Hematopoietic multipotent progenitor cell treated with erythropoietin and hydrocortisone succinate and interleukin-3 and kit ligand, for 8 days (in vitro differentiated cells): Measurements from ENCODE around the gene ZBTB7A.

Experiments used
- DNase-seq: peaks from one replicate; pipeline ENCODE4 v3.0.0-alpha.2; 2015

The ZBTB7A gene

DNA sequence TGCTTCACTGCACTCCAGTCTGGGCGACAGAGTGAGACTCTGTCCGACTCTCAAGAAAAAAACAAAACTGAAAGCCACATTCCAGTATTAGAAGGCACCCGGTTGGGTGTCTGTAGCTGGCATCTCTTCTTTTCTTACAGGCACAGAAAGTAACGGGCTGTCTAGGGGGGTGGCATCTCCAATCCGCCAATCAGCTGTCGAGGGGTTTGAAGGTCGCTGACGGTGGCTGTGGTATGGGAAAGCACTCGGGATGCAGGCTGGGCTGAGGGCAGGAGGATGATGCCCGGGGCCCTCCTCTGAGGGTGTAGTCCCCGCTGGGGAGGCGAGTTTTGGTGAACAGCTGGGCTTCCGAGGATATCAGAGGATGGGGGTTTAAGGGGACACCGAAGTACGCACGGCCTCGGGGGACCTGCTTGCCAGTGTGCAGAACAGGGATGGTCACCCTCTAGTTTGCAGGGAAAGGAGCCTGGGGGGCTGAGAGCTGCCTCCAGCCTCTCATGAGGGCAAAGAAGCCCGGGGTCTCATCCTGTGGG, 27.0 kb upstream of the ZBTB7A start:
- DNase-seq, result no peak

DNA sequence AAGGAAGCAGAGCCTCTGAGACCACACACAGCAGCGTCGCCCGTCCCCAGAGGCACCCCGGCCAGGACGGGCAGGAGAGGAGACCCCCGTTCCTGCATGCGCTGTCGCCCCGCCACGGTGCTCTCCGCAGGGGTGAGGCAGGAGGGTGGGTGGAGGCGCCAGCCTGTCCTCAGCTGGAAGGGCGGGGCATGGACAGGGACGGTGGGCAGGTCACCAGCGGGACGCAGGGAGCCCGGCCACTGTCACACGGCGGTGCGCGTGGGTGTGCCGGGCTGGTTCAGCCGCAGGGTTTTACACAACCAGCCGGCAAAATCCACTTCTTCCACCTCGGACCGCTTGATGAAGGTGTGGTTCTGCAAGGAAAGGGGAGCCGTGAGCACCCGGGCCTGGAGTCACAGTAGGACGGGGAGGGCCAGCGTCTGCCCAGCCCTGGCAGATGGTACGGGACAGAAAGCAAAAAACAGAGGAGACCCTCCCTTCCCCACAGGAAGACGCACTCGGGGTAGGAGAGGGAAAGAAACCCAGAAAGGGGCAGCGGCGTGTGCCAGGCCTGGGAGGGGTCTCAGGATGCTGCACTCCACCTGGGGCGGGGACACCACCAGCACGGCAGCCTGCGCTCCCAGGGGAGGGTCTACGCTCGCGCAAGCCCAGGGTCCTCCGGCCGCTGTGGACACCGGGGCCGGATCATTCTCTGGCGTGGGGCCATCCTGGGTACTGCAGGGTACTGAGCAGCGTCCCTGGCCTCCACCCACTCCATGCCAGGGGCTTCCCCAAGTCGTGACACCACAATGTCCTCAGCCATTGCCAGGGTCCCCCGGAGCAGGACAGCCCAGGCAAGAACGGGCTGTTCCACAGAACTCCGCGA, 23.9 kb upstream of the ZBTB7A start:
- no peak for DNase-seq

DNA sequence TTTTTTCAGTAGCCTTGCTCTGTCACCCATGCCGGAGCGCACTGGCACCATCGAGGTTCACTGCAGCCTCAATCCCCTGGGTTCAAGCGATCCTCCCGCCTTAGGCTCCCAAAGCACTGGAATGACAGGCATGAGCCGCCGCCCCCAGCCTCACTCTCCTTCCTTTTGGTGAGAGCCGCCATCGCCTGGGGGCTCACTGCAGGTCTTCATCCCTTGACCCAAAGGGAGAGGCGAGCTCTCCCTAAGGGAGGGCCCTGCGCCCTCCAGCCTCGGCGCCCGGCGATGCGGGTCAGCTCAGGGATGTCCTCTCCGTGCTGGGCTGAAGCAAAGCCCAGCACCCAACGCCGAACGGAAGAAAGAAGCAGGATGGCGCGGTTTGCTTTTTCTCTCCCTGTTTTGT, 23.2 kb upstream of the ZBTB7A start:
- no peak for DNase-seq

DNA sequence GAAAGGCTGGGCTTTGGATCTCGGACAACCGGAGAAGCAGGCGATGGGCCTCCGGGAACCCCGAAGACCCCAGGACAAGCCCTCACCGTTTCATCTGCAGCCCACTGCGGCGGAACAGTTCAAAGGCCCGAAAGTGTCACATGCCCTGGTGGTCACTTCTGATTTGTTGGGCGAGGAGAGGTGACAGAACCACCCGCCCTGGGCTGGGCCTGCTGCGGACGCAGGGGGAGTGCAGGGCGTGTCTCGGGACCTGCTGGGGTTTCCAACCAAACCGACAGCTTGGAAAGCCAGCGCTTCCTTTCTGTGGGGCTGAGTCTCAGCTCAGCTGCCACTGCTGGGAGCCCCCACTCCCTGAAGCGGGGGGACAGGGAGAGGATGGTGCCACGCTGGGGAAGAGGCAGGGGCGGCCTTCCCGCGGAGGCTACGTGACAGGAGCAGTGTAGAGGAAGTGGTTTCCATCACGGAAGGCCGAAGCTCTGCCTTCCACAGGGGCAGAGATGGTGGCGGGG, 22.8 kb upstream of the ZBTB7A start:
- DNase-seq, result peak; percentile 85

DNA sequence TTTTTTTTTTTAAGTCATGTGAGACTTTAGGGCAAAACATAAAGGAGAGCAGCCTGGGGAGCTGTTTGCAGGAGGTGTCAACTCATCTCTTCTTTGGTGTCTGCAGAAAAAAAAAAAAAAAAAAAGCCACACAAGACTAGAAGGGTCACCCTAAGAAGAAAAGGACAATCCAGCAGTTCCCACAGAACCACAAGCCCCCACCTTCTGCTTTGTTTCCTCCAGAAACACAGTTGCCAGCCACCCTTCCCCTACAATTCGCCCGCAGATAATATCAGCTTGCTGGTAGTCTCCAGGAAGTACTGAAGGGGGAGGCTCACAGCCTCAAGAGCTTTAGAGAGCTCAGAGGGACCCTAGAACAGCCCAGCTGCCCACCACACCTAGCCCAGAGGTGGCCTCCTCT, 22.3 kb upstream of the ZBTB7A start:
- DNase-seq, result peak; percentile 87

DNA sequence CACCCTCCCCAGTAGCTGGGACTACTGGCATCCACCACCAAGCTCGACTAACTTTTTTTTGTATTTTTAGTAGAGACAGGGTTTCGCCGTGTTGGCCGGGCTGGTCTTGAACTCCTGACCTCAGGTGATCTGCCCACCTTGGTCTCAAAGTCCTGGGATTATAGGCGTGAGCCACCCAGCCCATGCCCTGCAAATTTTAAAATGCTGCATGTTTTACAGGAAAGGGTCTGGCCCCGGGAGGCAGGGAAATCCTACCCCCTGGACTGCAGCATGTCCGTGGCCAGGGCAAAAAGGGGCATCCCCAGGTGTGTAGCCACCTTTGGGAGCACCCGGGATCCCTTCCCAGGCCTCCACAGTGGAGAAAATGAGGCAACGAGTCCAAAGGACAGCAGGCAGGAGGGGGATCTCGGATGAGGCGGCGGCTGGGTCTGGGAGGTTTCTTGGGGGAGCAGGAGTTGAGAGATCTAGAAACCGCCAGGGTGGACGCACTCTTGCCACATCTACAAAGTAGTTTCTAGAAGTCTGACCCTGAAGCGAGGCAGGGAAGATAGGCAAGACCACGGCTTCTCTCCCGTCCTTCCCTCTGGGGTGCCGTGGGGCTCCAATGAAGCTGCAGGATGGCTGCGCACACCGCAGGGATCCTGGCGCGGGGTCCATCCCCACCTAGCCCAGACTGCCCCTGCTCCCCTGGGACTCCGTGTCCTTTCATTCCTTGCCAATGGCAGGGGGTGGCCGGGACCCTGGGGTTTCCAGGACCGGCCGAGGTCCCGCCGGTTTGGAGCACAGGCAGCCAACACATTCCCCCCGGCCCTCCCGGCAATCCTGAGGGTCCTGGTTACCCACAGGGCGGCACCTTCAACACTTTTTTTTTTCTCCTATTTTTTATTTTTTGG, 21.3 kb upstream of the ZBTB7A start:
- no peak for DNase-seq

DNA sequence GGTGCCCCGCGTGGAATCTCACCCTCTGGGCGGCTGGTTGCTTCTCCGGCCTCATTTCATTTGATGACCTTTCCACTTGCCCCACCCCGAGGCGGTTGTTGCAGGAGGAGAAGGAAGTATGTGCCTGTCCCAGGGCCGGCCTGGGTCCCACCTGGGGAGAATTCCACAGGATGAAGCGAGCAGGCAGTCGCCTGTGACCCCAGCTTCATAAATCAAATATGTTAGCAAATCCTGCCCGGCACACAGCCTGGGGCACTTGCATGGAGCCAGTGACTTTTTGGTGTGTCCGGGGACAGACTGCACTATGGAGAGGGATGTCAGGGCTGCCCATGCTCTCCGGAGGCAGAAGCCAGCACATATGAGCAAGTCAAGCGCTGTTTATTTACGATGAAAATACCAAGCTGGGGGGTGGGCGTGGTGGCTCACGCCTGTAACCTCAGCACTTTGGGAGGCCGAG, 19.7 kb upstream of the ZBTB7A start:
- no peak for DNase-seq

DNA sequence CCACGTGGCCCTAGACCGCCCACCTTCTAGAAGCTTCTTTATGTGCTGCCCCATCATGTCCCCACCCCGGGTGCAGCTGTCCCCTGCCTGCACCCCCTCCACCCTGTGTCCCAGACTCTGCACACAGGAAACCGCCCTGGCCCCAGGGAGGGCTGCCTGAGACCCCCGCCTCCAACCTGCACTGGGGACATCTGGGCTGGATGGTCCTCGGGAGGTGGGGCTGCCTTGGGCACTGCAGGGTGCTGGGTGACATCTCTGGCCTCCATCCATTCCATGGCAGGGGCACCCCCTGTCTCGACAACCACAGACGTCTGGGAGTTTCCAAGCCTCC, 17.8 kb upstream of the ZBTB7A start:
- no peak for DNase-seq

DNA sequence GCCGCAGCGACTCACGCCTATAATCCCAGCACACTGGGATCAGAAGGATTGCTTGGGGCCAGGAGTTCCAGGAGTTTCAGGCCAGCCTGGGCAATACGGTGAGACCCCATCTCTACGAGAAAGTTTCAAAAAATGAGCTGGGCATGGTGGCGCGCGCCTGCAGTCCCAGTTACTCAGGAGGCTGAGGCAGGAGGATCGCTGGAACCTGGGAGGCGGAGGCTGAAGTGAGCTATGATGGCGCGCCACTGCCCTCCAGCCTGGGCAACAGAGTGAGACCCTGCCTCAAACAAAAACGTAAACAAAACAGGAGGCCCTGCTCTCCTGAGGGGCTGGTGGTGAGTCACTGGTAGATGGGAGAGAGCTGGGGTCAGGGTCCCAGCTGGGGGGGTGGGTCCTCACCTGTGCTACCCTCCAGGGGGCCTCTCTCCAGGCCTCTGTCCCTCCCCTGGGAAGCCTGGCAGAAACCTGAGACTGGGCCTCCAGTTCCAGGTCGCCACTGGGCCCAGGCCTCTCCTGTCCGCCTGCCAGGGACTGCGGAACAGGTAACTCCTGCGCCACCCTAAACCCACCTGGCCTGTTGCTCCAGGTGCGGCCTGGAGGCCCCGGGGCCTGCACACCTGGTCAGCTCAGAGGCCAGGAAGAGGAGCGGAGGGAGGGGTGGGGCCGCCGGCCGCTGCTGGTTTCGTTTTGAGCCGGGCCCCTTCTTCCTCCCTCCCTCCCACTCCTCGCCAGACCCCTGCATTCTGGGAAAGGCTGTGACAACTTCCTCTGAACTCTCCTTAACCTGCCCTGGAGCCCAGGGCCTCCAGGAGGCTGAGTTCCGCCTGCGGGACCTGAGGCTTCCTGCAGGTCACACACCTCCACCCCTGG, 17.2 kb upstream of the ZBTB7A start:
- no peak for DNase-seq

DNA sequence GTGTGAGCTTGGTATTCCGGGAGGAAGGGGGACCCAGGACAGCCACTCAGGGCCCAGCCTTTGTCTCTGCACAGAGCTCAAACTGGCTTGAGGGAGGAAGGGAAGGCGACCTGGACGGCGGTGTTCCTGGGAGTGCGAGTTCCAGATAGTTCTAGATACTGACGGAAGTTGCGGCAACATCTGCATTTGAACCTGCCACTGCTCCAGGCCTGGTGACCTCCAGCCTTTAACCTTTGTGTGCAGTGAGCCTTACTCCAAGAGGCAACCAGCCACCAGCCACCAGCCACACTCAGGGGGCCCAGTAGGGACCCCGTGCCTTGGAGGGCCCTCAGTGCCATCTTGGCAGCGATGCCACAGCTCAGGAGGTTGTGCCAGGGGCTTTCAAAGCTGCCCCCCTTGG, 15.5 kb upstream of the ZBTB7A start:
- no peak for DNase-seq

DNA sequence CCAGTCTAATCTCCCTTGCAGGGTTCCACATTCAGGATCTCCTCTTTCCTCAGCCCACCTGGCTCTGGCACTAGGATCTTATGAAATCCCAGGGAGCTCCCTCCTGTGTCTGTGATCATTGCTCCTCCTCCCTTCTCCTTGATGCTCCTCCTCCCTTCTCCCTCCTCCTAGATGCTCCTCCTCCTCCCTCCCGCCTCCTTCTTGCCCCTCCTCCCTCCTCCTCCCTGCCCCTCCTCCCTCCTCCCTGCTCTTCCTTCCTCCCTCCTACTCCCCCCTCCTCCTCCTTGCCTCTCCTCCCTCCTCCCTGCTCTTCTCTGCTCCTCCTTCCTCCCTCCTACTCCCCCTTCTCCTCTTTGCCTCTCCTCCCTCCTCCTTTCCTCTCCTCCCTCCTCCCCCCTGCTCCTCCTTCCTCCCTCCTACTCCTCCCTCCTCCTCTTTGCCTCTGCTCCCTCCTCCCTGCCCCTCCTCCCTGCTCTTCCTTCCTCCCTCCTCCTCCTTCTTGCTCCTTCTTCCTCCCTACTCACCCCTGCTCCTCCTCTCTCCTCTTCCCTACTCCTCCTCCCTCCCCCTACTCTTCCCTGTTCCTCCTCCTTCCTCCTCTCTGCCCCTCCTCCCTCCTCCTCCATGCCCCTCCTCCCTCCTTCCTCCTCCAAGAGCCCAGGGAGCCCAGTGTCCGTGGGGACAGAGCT, 14.9 kb upstream of the ZBTB7A start:
- DNase-seq, result peak; percentile 62

DNA sequence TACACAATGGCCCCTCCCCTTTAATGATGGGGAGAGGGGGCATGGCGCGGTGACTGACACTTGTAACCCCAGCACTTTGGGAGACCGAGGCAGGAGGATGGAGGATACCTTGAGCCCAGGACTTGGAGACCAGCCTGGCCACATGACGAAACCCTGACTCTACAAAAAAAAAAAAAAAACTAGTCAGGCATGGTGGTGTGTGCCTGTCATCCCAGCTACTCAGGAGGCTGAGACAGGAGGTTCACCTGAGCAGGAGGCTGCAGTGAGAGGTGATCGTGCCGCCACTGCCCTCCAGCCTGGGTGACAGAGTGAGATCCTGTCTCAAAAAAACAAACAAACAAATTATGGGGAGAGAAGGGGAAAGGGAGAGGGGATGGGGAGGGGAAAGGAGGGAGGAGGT, 13.8 kb upstream of the ZBTB7A start:
- no peak for DNase-seq

DNA sequence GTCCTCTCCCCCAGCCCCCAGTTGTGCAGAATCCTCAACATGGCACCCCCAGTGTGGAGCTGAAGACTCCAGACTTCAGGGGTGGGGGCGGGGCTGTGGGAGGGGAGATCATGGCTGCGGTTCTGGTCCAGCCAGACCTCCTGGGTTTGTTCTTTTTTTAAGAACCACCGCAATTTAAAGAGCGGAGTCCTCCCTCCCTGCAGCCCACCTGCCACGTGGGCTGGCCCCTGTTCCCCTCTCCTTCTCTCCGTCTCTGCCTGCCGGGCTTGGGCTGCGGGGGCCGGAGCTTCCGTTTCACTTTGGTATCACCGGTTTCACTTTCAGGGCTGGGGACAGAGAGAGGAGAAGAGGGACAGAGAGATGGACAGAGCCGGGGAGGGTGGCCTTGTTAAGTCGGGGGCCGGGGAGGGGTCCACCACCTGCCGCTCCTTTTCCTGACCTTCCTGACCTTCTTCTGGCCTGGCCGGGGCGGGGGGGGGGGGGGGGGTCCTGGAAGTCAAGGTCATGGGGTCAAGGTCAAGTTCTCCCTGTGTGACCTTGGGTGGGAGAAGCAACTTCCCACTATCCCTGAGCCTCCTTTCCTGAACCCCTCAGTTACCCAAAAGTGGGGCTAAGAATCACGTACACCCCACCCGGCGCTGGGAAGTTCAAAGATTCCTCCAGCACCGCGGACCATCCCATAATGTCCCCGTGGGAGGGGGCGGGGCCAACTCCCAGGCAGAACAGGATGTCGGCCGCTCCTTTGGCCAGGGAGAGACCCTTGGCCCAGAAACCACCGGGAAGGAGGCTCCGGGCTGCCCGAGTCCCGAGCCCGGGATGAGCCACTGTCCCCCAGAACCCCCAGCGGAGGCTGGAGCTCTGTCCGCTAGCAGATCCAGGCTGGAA, 11.3 kb upstream of the ZBTB7A start:
- DNase-seq, result peak; percentile 62

DNA sequence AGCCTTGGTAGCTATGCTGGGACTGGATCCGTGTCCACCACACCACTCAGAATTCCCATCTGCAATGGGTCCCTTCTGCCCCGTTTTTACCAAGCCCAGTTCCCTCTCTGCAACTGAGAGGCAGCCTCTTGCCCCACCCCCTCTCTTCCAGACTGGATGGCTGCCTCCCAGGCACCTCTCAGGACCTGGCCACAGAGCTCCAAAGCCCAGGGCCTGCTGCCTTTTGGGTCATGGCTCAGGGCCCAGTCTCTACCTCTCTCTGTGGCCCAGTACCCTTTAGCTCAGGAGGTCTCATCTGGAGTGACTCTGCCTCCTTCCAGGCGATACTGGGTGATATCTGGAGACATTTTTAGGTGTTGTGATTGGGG, 10.3 kb upstream of the ZBTB7A start:
- no peak for DNase-seq

DNA sequence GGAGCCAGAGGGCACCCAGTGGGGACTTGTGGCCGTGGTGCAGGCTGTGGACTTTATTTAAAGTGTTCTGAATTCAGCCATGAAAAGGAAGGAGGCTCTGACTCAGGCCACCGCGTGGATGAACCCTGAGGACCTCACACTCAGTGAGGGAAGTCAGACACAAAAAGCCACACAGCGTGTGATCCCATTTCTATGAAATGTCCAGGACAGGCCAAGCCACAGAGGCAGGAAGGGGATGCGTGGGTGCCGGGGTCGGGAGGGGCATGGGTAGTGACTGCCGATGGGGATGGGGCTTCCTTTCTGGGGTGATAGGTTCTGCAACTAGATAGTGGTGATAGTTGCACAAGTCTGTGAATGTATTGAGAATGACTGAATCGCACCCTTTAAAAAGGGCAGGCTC, 8.7 kb upstream of the ZBTB7A start:
- peak; percentile 35 for DNase-seq

DNA sequence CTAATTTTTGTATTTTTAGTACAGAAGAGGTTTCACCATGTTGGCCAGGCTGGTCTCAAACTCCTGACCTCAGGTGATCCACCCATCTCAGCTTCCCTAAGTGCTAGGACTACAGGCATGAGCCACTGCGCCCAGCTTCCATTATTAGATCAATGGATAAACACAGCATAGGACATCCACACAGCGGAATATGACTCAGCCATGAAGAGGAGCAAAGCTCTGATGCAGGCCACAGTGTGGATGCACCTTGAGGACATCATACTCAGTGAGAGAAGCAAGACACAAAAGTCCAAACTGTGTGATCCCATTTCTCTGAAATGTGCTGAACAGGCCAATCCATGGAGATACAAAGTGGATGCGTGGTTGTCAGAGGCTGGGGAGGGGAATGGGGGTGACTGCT, 4.9 kb upstream of the ZBTB7A start:
- DNase-seq, result no peak

DNA sequence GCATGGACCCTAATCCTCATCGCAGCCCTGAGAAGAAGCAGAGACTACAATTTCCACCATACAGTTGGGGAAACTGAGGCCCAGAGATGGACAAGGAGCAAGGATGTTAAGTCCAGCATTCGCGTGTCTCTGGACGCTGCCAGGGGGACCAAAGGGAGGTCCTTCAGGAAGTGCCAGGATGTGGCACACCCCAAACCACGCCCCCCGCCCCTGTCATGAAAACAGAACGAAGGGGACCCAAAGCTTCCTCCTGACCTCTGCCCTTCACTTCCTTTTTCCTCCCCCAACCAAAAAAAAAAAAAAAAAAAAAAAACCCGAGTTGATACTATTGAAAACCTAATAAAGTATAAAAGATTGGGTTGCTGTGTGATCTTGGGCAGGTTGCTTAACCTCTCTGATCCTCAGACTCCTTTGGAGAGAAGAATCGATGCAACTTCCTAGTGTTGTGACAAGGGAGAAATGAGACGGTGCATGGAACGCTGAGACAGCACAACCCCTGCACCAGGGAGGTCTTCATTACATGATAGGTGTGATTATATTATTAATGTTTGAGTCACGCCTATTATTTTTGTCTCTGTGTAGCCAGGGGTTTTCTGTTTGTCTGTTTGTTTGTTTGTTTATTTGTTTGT, 2.7 kb upstream of the ZBTB7A start:
- DNase-seq, result peak; percentile 56

DNA sequence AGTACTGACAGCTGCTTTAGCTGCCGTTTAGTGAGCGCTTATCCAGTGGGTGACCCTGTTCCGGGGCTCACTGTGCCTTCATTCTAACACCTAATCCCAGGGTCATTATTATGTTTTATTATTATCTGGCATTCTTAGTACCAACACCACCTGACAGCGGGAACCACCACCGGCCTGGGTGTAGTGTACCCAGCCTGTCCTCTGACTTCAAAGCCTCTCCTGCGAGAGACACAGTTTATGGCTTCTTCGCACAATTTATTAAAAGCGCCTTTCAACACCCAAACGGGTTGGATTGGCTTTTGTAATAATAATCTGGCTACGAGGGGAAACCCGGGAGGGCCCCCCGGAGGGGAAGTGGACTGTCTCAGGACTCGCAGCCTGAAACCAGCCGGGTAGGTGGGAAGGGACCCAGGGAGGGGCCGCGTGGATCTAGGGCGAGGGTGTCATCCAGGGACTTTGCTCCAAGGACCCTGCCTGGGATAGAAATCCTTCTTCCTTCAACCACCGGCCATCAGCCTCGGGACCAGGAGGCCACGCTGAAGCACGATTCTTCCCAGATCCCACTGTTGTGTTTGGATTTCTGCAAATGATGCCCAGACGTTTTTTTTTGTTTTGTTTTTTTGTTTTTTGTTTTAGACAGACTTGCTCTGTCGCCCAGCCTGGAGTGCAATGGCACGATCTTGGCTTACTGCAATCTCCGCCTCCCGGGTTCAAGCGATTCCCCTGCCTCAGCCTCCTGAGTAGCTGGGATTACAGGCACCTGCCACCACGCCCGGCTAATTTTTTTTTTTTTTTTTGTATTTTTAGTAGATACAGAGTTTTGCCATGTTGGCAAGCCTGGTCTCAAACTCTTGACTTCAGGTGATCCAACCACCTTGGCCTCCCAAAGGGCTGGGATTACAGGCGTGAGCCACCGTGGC, 1.6 kb upstream of the ZBTB7A start:
- DNase-seq, result peak; percentile 47

DNA sequence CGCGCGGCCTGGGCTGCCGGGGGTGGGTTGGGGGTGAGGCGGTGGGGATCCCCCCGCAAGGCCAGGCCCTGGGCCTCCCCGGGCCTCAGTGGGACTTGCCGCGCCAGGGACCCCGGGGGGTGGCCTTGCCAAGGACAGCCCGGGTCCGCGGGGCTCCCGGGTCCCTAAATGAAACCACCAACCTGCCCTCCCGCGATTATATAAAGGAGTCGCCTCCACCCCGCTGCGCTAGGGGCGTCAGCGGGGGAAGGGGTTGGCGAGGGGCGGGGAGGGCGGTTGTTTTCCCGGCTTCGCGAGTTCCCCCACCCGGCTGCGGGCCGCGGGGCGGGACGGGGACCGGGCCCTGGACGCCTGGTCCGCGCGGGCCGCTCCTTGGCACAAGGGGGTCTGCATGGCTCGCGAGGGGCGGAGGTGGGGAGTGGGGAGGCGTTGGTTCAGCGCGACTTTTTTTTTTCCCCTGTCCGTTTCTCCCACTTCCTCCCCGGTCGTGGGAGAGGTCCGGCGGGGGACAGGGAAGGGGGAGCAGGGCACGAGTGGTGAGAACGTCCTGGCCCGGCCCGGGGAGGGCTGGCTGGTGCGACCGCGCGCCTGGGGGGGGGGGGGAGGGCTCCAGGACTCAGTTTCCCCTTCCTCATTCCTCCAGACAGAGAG, 822 bp upstream of the ZBTB7A start:
- peak; percentile 79 for DNase-seq
